CD4-positive, CD25-positive, alpha-beta regulatory T cell (primary cell): ENCODE measurements around the gene SSX2IP. TPM values are rescaled to one million over a fixed set of nuclear protein-coding genes. Genes with fewer than 3 reads are reported as not detected.
"Not testable (repeated sequence)": the region's sequence is repeated elsewhere in the genome, so short reads cannot be mapped to it uniquely, and the experiment has no call there.

Experiments used
- ATAC-seq, 2 donors: fragments of 150-1000 bp; cut with Tn5 transposase; one replicate each; pipeline ENCODE4 v1.10.0; 2021; ENCODE audit warnings: low read depth in 2 of 2, moderate number of reproducible peaks in 2 of 2, moderate library complexity in 1 of 2
- DNase-seq, 3 donors: peaks; one replicate each; pipeline versions ENCODE4 v3.0.0 to v3.0.0-alpha.2; 2012 to 2022; ENCODE audit warnings: mixed read lengths in 1 of 3
- H3K27ac ChIP-seq: one replicate; pipeline ENCODE4 v1.7.0; 2013; ENCODE audit warnings: mild to moderate bottlenecking, low read length; ENCODE audit not compliant: insufficient read depth, poor library complexity, severe bottlenecking
- H3K27me3 ChIP-seq: one replicate; pipeline ENCODE4 v1.7.0; 2013; ENCODE audit warnings: low read length; ENCODE audit not compliant: control insufficient read depth, insufficient read depth
- H3K36me3 ChIP-seq: one replicate; pipeline ENCODE4 v1.7.0; 2013; ENCODE audit warnings: mild to moderate bottlenecking, low read length, moderate library complexity; ENCODE audit not compliant: control insufficient read depth, insufficient read depth
- H3K4me1 ChIP-seq: 2 replicates; pipeline ENCODE4 v1.7.0; 2013; ENCODE audit warnings: mild to moderate bottlenecking, low read length; ENCODE audit not compliant: insufficient read depth, control insufficient read depth, poor library complexity, severe bottlenecking
- H3K4me3 ChIP-seq: one replicate; pipeline ENCODE4 v1.7.0; 2013; ENCODE audit warnings: low read depth, mild to moderate bottlenecking, low read length, moderate library complexity
- H3K9me3 ChIP-seq, 2 experiments: 1 replicate in 1 of 2; 2 replicates in 1 of 2; pipeline ENCODE4 v1.7.0; 2013; ENCODE audit warnings: low read length in 2 of 2, mild to moderate bottlenecking in 1 of 2, moderate library complexity in 1 of 2; ENCODE audit not compliant: control insufficient read depth in 2 of 2
- H3K27ac Mint-ChIP-seq, 3 donors: one replicate each; pipeline ENCODE4 v1.8.0; 2020 to 2022; ENCODE audit warnings: mild to moderate bottlenecking in 3 of 3, mixed read lengths in 3 of 3, moderate library complexity in 2 of 3
- H3K27me3 Mint-ChIP-seq: one replicate; pipeline ENCODE4 v1.8.0; 2022; ENCODE audit warnings: mild to moderate bottlenecking, mixed read lengths
- H3K36me3 Mint-ChIP-seq: one replicate; pipeline ENCODE4 v1.8.0; 2020; ENCODE audit warnings: mixed read lengths
- H3K4me1 Mint-ChIP-seq, 4 donors: one replicate each; pipeline ENCODE4 v1.8.0; 2020 to 2022; ENCODE audit warnings: mixed read lengths in 4 of 4, mild to moderate bottlenecking in 1 of 4
- H3K4me3 Mint-ChIP-seq, 4 donors: one replicate each; pipeline ENCODE4 v1.8.0; 2020 to 2022; ENCODE audit warnings: mild to moderate bottlenecking in 4 of 4, mixed read lengths in 4 of 4, moderate library complexity in 3 of 4
- H3K9me3 Mint-ChIP-seq, 7 donors: one replicate each; pipeline ENCODE4 v1.8.0; 2020 to 2022; ENCODE audit warnings: mixed read lengths in 7 of 7, mild to moderate bottlenecking in 3 of 7, moderate library complexity in 2 of 7
- polyA plus RNA-seq, 4 donors: library from polyadenylated mRNA; unstranded; fragments of 300-500 nt; fragmentation: Illumina TruSeq; gene quantifications; one replicate each; pipeline ENCODE4 v1.2.3, GENCODE V29; 2021
- total RNA-seq: library from RNA; stranded (reverse); gene quantifications from one replicate; pipeline ENCODE4 v1.2.3, GENCODE V29; 2022

SSX2IP gene
- total and polyA plus RNA-seq, 5 donors from 2014 or later, result 1.5 to 9.3 (median 2.9) TPM

DNA sequence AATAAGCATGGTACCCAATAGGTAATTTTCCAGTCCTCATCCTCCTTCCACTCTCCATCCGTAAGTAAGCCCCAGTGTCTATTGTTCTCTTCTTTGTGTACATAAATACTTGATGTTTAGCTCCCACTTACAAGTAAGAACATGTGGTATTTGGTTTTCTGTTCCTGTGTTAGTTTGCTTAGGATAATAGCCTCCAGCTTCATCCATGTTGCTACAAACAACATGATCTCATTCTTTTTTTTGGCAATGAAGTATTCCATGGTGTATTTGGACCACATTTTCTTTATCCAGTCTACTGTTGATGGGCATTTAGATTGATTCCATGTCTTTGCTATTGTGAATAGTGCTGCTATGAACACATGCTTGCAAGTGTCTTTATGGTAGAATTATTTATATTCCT lies 37.5 kb upstream of the SSX2IP start:
- H3K27ac ChIP-seq, H3K4me3 Mint-ChIP-seq, ATAC-seq, H3K4me1 ChIP-seq, H3K36me3 ChIP-seq, DNase-seq, H3K4me1 Mint-ChIP-seq, H3K9me3 ChIP-seq, H3K27ac Mint-ChIP-seq, H3K36me3 Mint-ChIP-seq, H3K9me3 Mint-ChIP-seq, H3K4me3 ChIP-seq: not testable (repeated sequence)
- H3K27me3 ChIP-seq, result peaks cover 14% of the 10 kb centered on the region
- peaks cover 25% of the 10 kb centered on the region for H3K27me3 Mint-ChIP-seq

DNA sequence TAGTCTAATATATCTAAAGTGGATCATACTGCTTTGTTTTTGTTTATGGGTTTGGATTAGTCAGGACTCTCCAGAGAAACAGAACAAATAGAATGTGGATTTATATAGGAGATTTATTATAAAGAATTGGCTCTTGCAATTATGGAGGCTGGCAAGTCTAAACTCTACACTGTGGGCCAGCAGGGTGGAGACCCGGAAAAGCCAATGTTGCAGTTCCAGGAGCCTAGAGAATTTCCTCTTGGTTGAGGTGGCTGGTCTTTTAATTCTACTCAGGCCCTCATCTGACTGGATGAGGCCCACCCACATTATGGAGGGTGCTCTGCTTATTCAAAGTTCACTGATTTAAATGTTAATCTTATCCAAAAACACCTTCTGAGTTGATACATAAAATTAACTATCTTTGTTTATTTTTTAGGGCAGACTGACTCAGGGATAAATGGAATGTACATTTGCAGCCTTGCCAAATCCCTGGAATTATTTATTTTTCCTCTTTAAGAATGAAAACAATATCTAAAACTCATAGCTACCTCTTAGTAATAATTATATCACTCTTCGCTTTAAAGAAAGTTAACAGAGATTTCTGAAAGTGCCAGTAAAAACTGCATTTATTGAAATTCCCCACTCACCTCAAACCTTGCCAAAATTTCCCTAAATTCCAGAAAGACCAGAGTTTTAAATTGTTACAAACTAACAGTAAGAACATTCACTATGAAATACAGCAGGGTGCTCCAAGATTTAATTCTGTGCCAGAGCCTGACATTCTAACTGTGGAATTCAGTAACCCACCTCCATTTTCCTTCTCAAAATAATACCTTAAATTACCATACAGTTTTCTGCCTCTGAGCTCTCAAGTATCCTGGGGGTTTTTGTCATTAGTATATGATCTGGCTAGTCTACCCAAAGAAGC lies 36.6 kb upstream of the SSX2IP start:
- no peak for ATAC-seq
- Mint-ChIP-seq H3K9me3 (peaks cover 0 to 2% (median 0%) of the 10 kb centered on the region in 7 donors), H3K27me3 (peaks cover 28% of the 10 kb centered on the region), H3K4me1 (no peaks in the 10 kb centered on the region), H3K36me3 (peaks cover 3% of the 10 kb centered on the region), H3K4me3 (no peak overlapping the region), H3K27ac (no peak overlapping the region)
- H3K27me3 ChIP-seq, result peaks cover 12% of the 10 kb centered on the region
- no peak for DNase-seq
- H3K4me3 ChIP-seq, result no peak overlapping the region
- H3K4me1 ChIP-seq, result no peaks in the 10 kb centered on the region
- H3K9me3 ChIP-seq, result no peaks in the 10 kb centered on the region
- no peak overlapping the region for H3K27ac ChIP-seq
- no peaks in the 10 kb centered on the region for H3K36me3 ChIP-seq

- peaks cover 20% of the 10 kb centered on the region for H3K27me3 Mint-ChIP-seq
- H3K4me3 Mint-ChIP-seq, result no peak overlapping the region
- Histone ChIP-seq H3K4me3 (no peak overlapping the region), H3K4me1 (no peaks in the 10 kb centered on the region), H3K27me3 (peaks cover 3% of the 10 kb centered on the region), H3K9me3 (no peaks in the 10 kb centered on the region), H3K27ac (no peak overlapping the region), H3K36me3 (no peaks in the 10 kb centered on the region)
- no peaks in the 10 kb centered on the region for H3K4me1 Mint-ChIP-seq
- H3K27ac Mint-ChIP-seq, result no peak overlapping the region
- peak; percentile 6 to 27 (median 8) for DNase-seq
- no peaks in the 10 kb centered on the region for H3K36me3 Mint-ChIP-seq
- peak in 1 of 2 donors; percentile 34 for ATAC-seq
- H3K9me3 Mint-ChIP-seq, result peaks cover 0 to under 1% (median 0%) of the 10 kb centered on the region in 7 donors
Measured at GRCh38 chr1:84724128-84724860, 34.0 kb upstream of the SSX2IP start.

DNA sequence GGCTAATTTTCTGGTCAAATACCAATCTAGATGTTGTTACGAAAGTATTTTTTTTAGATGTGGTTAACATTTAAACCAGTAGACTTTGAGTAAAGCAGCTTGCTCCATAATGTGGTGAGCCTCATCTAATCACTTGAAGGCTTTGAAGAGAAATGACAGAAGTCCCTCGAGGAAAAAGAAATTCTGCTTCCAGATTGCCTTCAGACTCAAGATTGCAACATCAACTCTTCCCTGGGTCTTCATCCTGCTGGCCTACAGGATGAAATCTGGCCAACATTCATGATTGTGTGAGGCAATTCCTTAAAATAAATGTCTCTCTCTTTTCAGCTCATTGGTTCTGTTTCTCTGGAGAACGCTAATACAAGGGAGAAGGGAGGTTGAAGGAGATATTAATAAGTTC lies 32.5 kb upstream of the SSX2IP start:
- ATAC-seq, result no peak
- Mint-ChIP-seq H3K27me3 (peaks cover 24% of the 10 kb centered on the region), H3K4me1 (no peaks in the 10 kb centered on the region), H3K27ac (no peak overlapping the region), H3K4me3 (no peak overlapping the region), H3K36me3 (no peaks in the 10 kb centered on the region), H3K9me3 (peaks cover 0 to 1% (median 0%) of the 10 kb centered on the region in 7 donors)
- Histone ChIP-seq H3K4me1 (no peaks in the 10 kb centered on the region), H3K4me3 (no peak overlapping the region), H3K27me3 (peaks cover 3% of the 10 kb centered on the region), H3K36me3 (no peaks in the 10 kb centered on the region), H3K9me3 (no peaks in the 10 kb centered on the region), H3K27ac (no peak overlapping the region)
- DNase-seq, result no peak

GRCh38 chr1:84721872-84722271 lies 31.6 kb upstream of the SSX2IP start:
- not testable (repeated sequence) for H3K4me3 ChIP-seq, H3K9me3 ChIP-seq, H3K27me3 ChIP-seq, H3K4me1 ChIP-seq, ATAC-seq, DNase-seq, H3K4me1 Mint-ChIP-seq, H3K9me3 Mint-ChIP-seq, H3K4me3 Mint-ChIP-seq, H3K36me3 ChIP-seq, H3K27ac ChIP-seq, H3K27ac Mint-ChIP-seq, H3K36me3 Mint-ChIP-seq
- peaks cover 29% of the 10 kb centered on the region for H3K27me3 Mint-ChIP-seq

DNA sequence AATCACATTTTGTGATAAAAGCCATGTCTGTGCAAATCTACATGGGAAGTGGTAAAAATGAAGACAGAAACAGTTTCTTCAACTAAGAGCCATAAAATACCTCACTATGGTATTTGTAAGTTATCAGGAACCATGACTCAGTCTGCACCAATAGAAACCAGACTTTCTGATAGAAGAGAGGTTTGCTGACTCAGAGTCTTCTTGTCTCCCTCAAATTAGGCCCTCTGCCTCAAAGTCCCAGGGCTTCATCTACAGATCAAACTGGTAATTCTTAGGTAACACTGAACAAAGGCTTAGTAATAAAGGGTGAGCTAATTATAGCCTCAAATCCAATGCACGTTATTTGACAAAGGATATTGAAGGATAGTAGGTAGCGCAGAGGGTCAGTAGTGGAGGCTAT lies 30.9 kb upstream of the SSX2IP start:
- peak in 1 of 3 donors; percentile 14 for DNase-seq
- no peak overlapping the region for H3K27ac Mint-ChIP-seq
- no peak overlapping the region for H3K4me3 ChIP-seq
- peaks cover 33% of the 10 kb centered on the region for H3K27me3 Mint-ChIP-seq
- H3K9me3 ChIP-seq, result no peaks in the 10 kb centered on the region
- H3K4me1 Mint-ChIP-seq, result no peaks in the 10 kb centered on the region
- H3K36me3 Mint-ChIP-seq, result no peaks in the 10 kb centered on the region
- ATAC-seq, result no peak
- H3K9me3 Mint-ChIP-seq, result peaks cover 0 to 3% (median 0%) of the 10 kb centered on the region in 7 donors
- no peaks in the 10 kb centered on the region for H3K4me1 ChIP-seq
- H3K36me3 ChIP-seq, result no peaks in the 10 kb centered on the region
- H3K27ac ChIP-seq, result no peak overlapping the region
- H3K4me3 Mint-ChIP-seq, result no peak overlapping the region
- H3K27me3 ChIP-seq, result peaks cover 3% of the 10 kb centered on the region

GRCh38 chr1:84720221-84720780 lies 30.0 kb upstream of the SSX2IP start:
- no peak for ATAC-seq
- peaks cover 33% of the 10 kb centered on the region for H3K27me3 Mint-ChIP-seq
- H3K36me3 Mint-ChIP-seq, result no peaks in the 10 kb centered on the region
- no peak overlapping the region for H3K27ac ChIP-seq
- H3K9me3 Mint-ChIP-seq, result peaks cover 0 to 3% (median 0%) of the 10 kb centered on the region in 7 donors
- no peak for DNase-seq
- H3K4me3 ChIP-seq, result no peak overlapping the region
- H3K4me1 Mint-ChIP-seq, result no peaks in the 10 kb centered on the region
- H3K27me3 ChIP-seq, result peaks cover 3% of the 10 kb centered on the region
- H3K9me3 ChIP-seq, result no peaks in the 10 kb centered on the region
- no peaks in the 10 kb centered on the region for H3K4me1 ChIP-seq
- H3K27ac Mint-ChIP-seq, result no peak overlapping the region
- peak overlapping the region in 1 of 4 donors; percentile 11 for H3K4me3 Mint-ChIP-seq
- no peaks in the 10 kb centered on the region for H3K36me3 ChIP-seq
